ENCODE results near the gene BCL2A1. TPM values are rescaled to one million over a fixed set of nuclear protein-coding genes. Genes with fewer than 3 reads are reported as not detected.

The BCL2A1 gene
- total RNA-seq, 4 donors from 2014 or later: 3.0 to 4.0 TPM; not detected in 2

DNA sequence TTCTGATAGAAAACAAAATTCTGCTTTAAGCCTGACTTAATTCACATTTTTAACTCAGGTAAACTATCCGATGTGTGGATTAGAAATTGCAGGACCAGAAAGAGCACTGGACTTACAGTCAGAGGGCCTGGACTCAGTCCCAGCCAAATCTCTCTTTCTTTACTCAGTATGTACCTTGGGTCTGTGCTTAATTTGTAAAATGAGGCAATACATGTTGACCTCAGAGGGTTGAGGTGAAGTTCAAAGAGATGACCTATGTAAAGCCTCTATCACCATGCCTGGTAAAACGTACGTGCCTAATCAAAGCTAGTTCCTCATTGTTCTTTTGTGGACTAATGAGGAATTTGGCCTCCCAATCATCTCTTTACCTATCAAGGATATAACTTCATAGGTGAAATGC, 1.9 kb upstream of the BCL2A1 start:
- Histone ChIP-seq H3K27ac (no peak overlapping the region), H3K4me1 (no peaks in the 10 kb centered on the region), H3K9me3 (no peaks in the 10 kb centered on the region), H3K4me3 (no peak overlapping the region), H3K27me3 (no peaks in the 10 kb centered on the region), H3K36me3 (no peaks in the 10 kb centered on the region)
- no peak for DNase-seq
- TF ChIP-seq POLR2AphosphoS5 (IDR thresholded peaks at IDR 0.05) (no peak), POLR2A (IDR thresholded peaks at IDR 0.05) (no peak), EP300 (IDR thresholded peaks at IDR 0.05; ENCODE audit: low read depth) (no peak), CTCF (IDR thresholded peaks at IDR 0.05) (no peak)
- WGBS, 2 donors (ENCODE audit: low coverage in 1 of 2): 74 to 75% methylated on average over 3 of the region's 3 CpGs
- intact Hi-C loops (cut with DNase I; ENCODE audit: low total_unique reads) (no loop called here), in situ Hi-C loops (cut with MboI; ENCODE audit: low pct_ligation_motif_present in 1 of 4, low pct_unique_long_range_greater_than_20kb in 1 of 4, low sequenced_read_pairs in 3 of 4) (no loop called here)

GRCh38 chr15:79970181-79970580, 815 bp downstream of the BCL2A1 start:
- no peak for TF ChIP-seq EP300 (IDR thresholded peaks at IDR 0.05; ENCODE audit: low read depth)
- in situ Hi-C loops (cut with MboI; ENCODE audit: low pct_ligation_motif_present in 1 of 4, low pct_unique_long_range_greater_than_20kb in 1 of 4, low sequenced_read_pairs in 3 of 4) (no loop called here), intact Hi-C loops (cut with DNase I; ENCODE audit: low total_unique reads) (no loop called here)
- WGBS, 2 donors (ENCODE audit: low coverage in 1 of 2): 86 to 93% methylated on average over 1 of the region's 1 CpG
- Histone ChIP-seq H3K27me3 (no peaks in the 10 kb centered on the region), H3K9me3 (no peaks in the 10 kb centered on the region), H3K4me1 (no peaks in the 10 kb centered on the region), H3K4me3 (peak overlapping the region in 1 of 4 donors; percentile 11), H3K36me3 (no peaks in the 10 kb centered on the region), H3K27ac (no peak overlapping the region)
- no peak for DNase-seq

GRCh38 chr15:79969146-79969545, 1.9 kb downstream of the BCL2A1 start:
- H3K4me1 ChIP-seq: no peaks in the 10 kb centered on the region
- H3K27ac ChIP-seq: peak overlapping the region in 1 of 4 donors; percentile 17
- H3K4me3 ChIP-seq: no peak overlapping the region
- H3K27me3 ChIP-seq: no peaks in the 10 kb centered on the region
- in situ Hi-C loops (cut with MboI; ENCODE audit: low pct_ligation_motif_present in 1 of 4, low pct_unique_long_range_greater_than_20kb in 1 of 4, low sequenced_read_pairs in 3 of 4): no loop called here
- no peaks in the 10 kb centered on the region for H3K36me3 ChIP-seq
- 73 to 74% methylated on average over 4 to 5 of the region's 5 CpGs for WGBS, 2 donors (ENCODE audit: low coverage in 1 of 2)
- H3K9me3 ChIP-seq: no peaks in the 10 kb centered on the region
- TF ChIP-seq POLR2AphosphoS5 (IDR thresholded peaks at IDR 0.05): no peak
- no peak for TF ChIP-seq POLR2A (IDR thresholded peaks at IDR 0.05)
- no peak for DNase-seq
- intact Hi-C loops (cut with DNase I; ENCODE audit: low total_unique reads): no loop called here

DNA sequence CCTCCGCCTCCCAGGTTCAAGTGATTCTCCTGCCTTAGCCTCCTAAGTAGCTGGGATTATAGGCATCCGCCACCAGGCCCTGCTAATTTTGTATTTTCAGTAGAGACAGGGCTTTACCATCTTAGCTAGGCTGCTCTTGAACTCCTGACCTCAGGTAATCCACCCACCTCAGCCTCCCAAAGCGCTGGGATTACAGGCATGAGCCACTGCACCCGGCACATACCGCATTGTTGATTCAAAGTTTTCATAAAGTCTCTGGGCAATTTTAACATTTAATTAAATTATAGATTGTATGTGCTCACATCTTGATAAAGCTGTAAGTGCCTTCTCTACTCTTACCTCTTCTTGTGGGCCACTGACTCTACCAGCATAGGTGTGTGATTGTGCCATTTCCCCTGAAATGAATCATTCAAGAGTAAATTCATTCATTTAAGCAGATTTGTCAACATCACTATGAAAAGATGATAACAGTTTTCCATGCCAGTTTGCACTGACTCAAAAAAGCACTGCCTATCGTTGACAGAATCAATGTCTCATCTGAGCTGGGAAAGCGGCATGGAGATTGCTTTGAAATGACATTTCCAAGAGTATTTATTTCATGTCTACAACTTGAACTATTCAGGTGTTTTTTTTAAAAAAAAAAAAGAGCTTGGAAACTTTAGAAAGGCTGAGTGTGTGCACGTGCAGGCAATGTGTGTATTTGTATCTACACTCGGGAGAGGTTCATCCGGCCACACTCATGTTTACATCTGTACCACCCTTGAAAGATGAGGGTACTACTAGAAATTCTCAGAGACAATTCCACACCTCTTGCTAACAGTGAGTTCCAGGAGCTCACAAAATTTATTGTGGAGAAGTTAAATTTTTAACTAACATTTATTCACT, 3.5 kb downstream of the BCL2A1 start:
- Histone ChIP-seq H3K4me1 (no peaks in the 10 kb centered on the region), H3K27ac (peak overlapping the region in 1 of 4 donors; percentile 25), H3K4me3 (no peak overlapping the region), H3K36me3 (no peaks in the 10 kb centered on the region), H3K9me3 (no peaks in the 10 kb centered on the region), H3K27me3 (no peaks in the 10 kb centered on the region)
- intact Hi-C loops (cut with DNase I; ENCODE audit: low total_unique reads) (no loop called here), in situ Hi-C loops (cut with MboI; ENCODE audit: low pct_ligation_motif_present in 1 of 4, low pct_unique_long_range_greater_than_20kb in 1 of 4, low sequenced_read_pairs in 3 of 4) (no loop called here)
- DNase-seq: no peak
- WGBS, 2 donors (ENCODE audit: low coverage in 1 of 2): 77 to 91% methylated on average over 8 to 10 of the region's 10 CpGs
- TF ChIP-seq POLR2A (IDR thresholded peaks at IDR 0.05): no peak
- TF ChIP-seq POLR2AphosphoS5 (IDR thresholded peaks at IDR 0.05): no peak
- TF ChIP-seq EP300 (IDR thresholded peaks at IDR 0.05; ENCODE audit: low read depth): no peak
- TF ChIP-seq CTCF (IDR thresholded peaks at IDR 0.05): no peak

DNA sequence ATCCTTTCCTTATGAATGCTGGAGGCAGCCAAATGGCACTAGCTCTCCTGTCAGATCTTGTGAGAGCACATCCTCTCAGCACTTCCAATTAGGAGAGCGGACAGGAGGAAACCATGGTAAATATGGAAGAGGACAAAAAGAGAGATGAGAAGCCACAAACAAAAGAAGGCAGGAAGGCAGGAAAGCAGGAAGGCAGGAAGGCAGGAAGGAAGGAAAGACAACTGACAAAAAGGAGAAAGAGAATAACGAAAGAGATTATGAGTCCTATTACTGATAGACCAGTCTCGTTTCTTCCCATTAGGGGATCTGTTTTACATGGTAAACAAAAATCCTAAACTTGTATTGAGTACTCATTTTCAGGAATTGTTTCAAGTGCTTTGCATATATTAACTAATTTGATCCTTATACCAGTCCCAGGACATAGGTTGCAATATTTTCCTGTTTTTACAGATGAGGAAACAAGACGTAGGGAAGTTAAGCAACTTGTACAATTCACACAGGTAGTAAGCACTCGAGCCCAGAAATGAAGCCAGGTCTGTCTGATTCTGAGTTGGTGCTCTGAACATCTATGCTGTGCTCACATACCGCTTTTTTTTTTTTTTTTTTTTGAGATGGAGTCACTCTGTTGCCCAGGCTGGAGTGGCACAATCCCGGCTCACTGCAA, 4.2 kb downstream of the BCL2A1 start:
- in situ Hi-C loops (cut with MboI; ENCODE audit: low pct_ligation_motif_present in 1 of 4, low pct_unique_long_range_greater_than_20kb in 1 of 4, low sequenced_read_pairs in 3 of 4): no loop called here
- WGBS, 2 donors (ENCODE audit: low coverage in 1 of 2): 64 to 70% methylated on average over 3 to 7 of the region's 7 CpGs

More for the DNA sequence above, 4.2 kb downstream of the BCL2A1 start:
- TF ChIP-seq POLR2AphosphoS5 (IDR thresholded peaks at IDR 0.05) (no peak), EP300 (IDR thresholded peaks at IDR 0.05; ENCODE audit: low read depth) (no peak), POLR2A (IDR thresholded peaks at IDR 0.05) (no peak), CTCF (IDR thresholded peaks at IDR 0.05) (no peak)
- no peak for DNase-seq
- Histone ChIP-seq H3K36me3 (no peaks in the 10 kb centered on the region), H3K4me3 (no peak overlapping the region), H3K27me3 (no peaks in the 10 kb centered on the region), H3K27ac (no peak overlapping the region), H3K9me3 (no peaks in the 10 kb centered on the region), H3K4me1 (no peaks in the 10 kb centered on the region)
- intact Hi-C loops (cut with DNase I; ENCODE audit: low total_unique reads): no loop called here
